HepG2 (cell line): Measurements from ENCODE around the gene IDUA. TPM values are rescaled to one million over a fixed set of nuclear protein-coding genes. Genes with fewer than 3 reads are reported as not detected.

Experiments
- ARHGAP35 ChIP-seq: sonication (generic); formaldehyde crosslinking; IDR thresholded peaks from 2 replicates; pipeline ENCODE4 v1.9.0; 2022; ENCODE audit warnings: mild to moderate bottlenecking, inconsistent platforms, moderate library complexity, missing genetic modification reagents, borderline replicate concordance
- ATF7-NPFF ChIP-seq: sonication (generic); formaldehyde crosslinking; IDR thresholded peaks from 2 replicates; pipeline ENCODE4 v1.8.1; 2023; ENCODE audit warnings: mild to moderate bottlenecking, low read depth, missing genetic modification reagents, moderate library complexity
- CEBPG ChIP-seq: IDR thresholded peaks from 2 replicates; pipeline ENCODE4 v1.6.1; 2016
- CHD4 ChIP-seq: fragments of 200-600 bp; sonication (generic); IDR thresholded peaks from 2 replicates; pipeline ENCODE4 v1.7.0; 2017; ENCODE audit warnings: mild to moderate bottlenecking, low read length, borderline replicate concordance
- DPF2 ChIP-seq: sonication (generic); formaldehyde crosslinking; IDR thresholded peaks from 2 replicates; pipeline ENCODE4 v1.4.0; 2020; ENCODE audit warnings: mild to moderate bottlenecking, low read depth, missing genetic modification reagents, borderline replicate concordance
- FOXP4 ChIP-seq: sonication (generic); formaldehyde crosslinking; IDR thresholded peaks from 2 replicates; pipeline ENCODE4 v1.4.0; 2020; ENCODE audit warnings: missing genetic modification reagents
- GATAD2A ChIP-seq: IDR thresholded peaks from 2 replicates; pipeline ENCODE4 v1.6.1; 2016
- GFI1 ChIP-seq: sonication (generic); formaldehyde crosslinking; IDR thresholded peaks from 2 replicates; pipeline ENCODE4 v1.5.0; 2020; ENCODE audit warnings: missing genetic modification reagents, mild to moderate bottlenecking, borderline replicate concordance
- HOXA5 ChIP-seq: sonication (generic); formaldehyde crosslinking; IDR thresholded peaks from 2 replicates; pipeline ENCODE4 v1.4.0; 2020; ENCODE audit warnings: missing genetic modification reagents
- JUN ChIP-seq: sonication (generic); formaldehyde crosslinking; IDR thresholded peaks from 2 replicates; pipeline ENCODE4 v1.4.0; 2020; ENCODE audit warnings: mild to moderate bottlenecking, missing genetic modification reagents
- KLF12 ChIP-seq: sonication (generic); formaldehyde crosslinking; IDR thresholded peaks from 2 replicates; pipeline ENCODE4 v1.4.0; 2020; ENCODE audit warnings: missing genetic modification reagents, borderline replicate concordance
- SETDB1 ChIP-seq: sonication (generic); formaldehyde crosslinking; IDR thresholded peaks from 2 replicates; pipeline ENCODE4 v1.5.1; 2020; ENCODE audit warnings: missing genetic modification reagents, mild to moderate bottlenecking, borderline replicate concordance
- TFE3 ChIP-seq: IDR thresholded peaks from 2 replicates; pipeline ENCODE4 v1.6.1; 2016
- TRIM22 ChIP-seq: fragments of 450-650 bp; IDR thresholded peaks from 2 replicates; pipeline ENCODE4 v1.6.1; 2017
- ZBTB21 ChIP-seq: sonication (generic); formaldehyde crosslinking; IDR thresholded peaks from 2 replicates; pipeline ENCODE4 v1.4.0; 2020; ENCODE audit warnings: missing genetic modification reagents
- ZC3H13 ChIP-seq: sonication (generic); formaldehyde crosslinking; IDR thresholded peaks from 2 replicates; pipeline ENCODE4 v1.8.1; 2023; ENCODE audit warnings: mild to moderate bottlenecking, missing genetic modification reagents, moderate library complexity
- ZFP91 ChIP-seq: sonication (generic); formaldehyde crosslinking; IDR thresholded peaks from 2 replicates; pipeline ENCODE4 v1.9.0; 2022; ENCODE audit warnings: missing genetic modification reagents, mild to moderate bottlenecking, borderline replicate concordance
- ZKSCAN5 ChIP-seq: sonication (generic); formaldehyde crosslinking; IDR thresholded peaks from 2 replicates; pipeline ENCODE4 v1.5.1; 2020; ENCODE audit warnings: mild to moderate bottlenecking, missing genetic modification reagents
- ZMYM2 ChIP-seq: sonication (generic); formaldehyde crosslinking; IDR thresholded peaks from 2 replicates; pipeline ENCODE4 v1.8.0; 2022; ENCODE audit warnings: mild to moderate bottlenecking, missing genetic modification reagents
- ZNF205 ChIP-seq: IDR thresholded peaks from 2 replicates; pipeline ENCODE4 v1.6.1; 2018; ENCODE audit warnings: missing biosample characterization, missing genetic modification reagents
- ZNF274 ChIP-seq: sonication (generic); formaldehyde crosslinking; IDR thresholded peaks from 2 replicates; pipeline ENCODE4 v1.5.1; 2020; ENCODE audit warnings: mild to moderate bottlenecking, missing genetic modification reagents
- ZNF446 ChIP-seq: sonication (generic); formaldehyde crosslinking; IDR thresholded peaks from 2 replicates; pipeline ENCODE4 v1.5.0; 2020; ENCODE audit warnings: mild to moderate bottlenecking, missing genetic modification reagents
- ZNF615 ChIP-seq: sonication (generic); formaldehyde crosslinking; IDR thresholded peaks from 2 replicates; pipeline ENCODE4 v1.5.0; 2020; ENCODE audit warnings: mild to moderate bottlenecking, missing genetic modification reagents, borderline replicate concordance
- ZNF777 ChIP-seq: sonication (generic); formaldehyde crosslinking; IDR thresholded peaks from 2 replicates; pipeline ENCODE4 v1.4.0; 2020; ENCODE audit warnings: missing genetic modification reagents
- ZNF83 ChIP-seq: sonication (generic); formaldehyde crosslinking; IDR thresholded peaks from 2 replicates; pipeline ENCODE4 v1.4.0; 2020; ENCODE audit warnings: missing genetic modification reagents, mild to moderate bottlenecking, borderline replicate concordance
- polyA plus RNA-seq, 8 experiments: library from polyadenylated mRNA; depleted of rRNA in 3 of 8; stranded (reverse) in 7 of 8; unstranded in 1 of 8; fragments of >200 nt; fragmentation: Illumina TruSeq in 4 of 8; extraction: Trizol in 4 of 8; gene quantifications; 2 replicates each; pipeline versions ENCODE4 v1.2.1 to v1.2.3, GENCODE V29; 2011 to 2016; ENCODE audit warnings: low read depth in 4 of 8, missing spikeins in 1 of 8, mixed read lengths in 1 of 8; ENCODE audit not compliant: insufficient read depth in 1 of 8
- total RNA-seq, 5 experiments: library from RNA; depleted of rRNA; stranded (reverse); fragments of >200 nt; fragmentation: Illumina TruSeq; extraction: Trizol; gene quantifications; 2 replicates each; pipeline ENCODE4 v1.2.3, GENCODE V29; 2016; ENCODE audit warnings: low read depth in 1 of 5

IDUA gene
- total and polyA plus RNA-seq, 2 of the 13 experiments (the other 11 are each of a cell fraction or from before 2014, with no cell fraction given), result 0.77 to 1.0 TPM

- TF ChIP-seq CHD4 (no peak), ZC3H13 (peak; percentile 90), ZFP91 (peak; percentile 73; the same call in 1 of the 2 replicates), DPF2 (0 out of 2 replicates have a peak, but pooled peaks have one; percentile 15), GATAD2A (CRISPR knock-in tag) (no peak; the same call in 1 of the 2 replicates), JUN (CRISPR knock-in tag) (no peak), FOXP4 (peak; percentile 11; the same call in 1 of the 2 replicates), ATF7-NPFF (CRISPR knock-in tag) (no peak), CEBPG (CRISPR knock-in tag) (no peak), GFI1 (CRISPR knock-in tag) (peak; percentile 59; the same call in 1 of the 2 replicates), ZNF274 (CRISPR knock-in tag) (peak; percentile 1; the same call in 1 of the 2 replicates), HOXA5 (CRISPR knock-in tag) (peak; percentile 57; the same call in 1 of the 2 replicates), TFE3 (0 out of 2 replicates have a peak, but pooled peaks have one; percentile 33), ZNF83 (CRISPR knock-in tag) (no peak), ZMYM2 (CRISPR knock-in tag) (no peak), ZBTB21 (CRISPR knock-in tag) (no peak), ZNF446 (CRISPR knock-in tag) (0 out of 2 replicates have a peak, but pooled peaks have one; percentile 39), ARHGAP35 (CRISPR knock-in tag) (no peak), ZNF205 (CRISPR knock-in tag) (no peak; the same call in 1 of the 2 replicates), ZNF615 (CRISPR knock-in tag) (no peak), KLF12 (CRISPR knock-in tag) (no peak), ZKSCAN5 (CRISPR knock-in tag) (no peak), ZNF777 (CRISPR knock-in tag) (no peak; the same call in 1 of the 2 replicates), SETDB1 (CRISPR knock-in tag) (no peak), TRIM22 (no peak)
Measured at GRCh38 chr4:986879-987623, at the start of gene IDUA (continued).
